ENCODE measurements around the gene MAOA. TPM values are rescaled to one million over a fixed set of nuclear protein-coding genes. Genes with fewer than 3 reads are reported as not detected.

MAOA gene
- total RNA-seq, 2 donors from 2014 or later, result 111 to 174 TPM

GRCh38 chrX:43753637-43754036, 97.5 kb downstream of the MAOA start:
- H3K27ac ChIP-seq, result no peak overlapping the region
- TF ChIP-seq CTCF (IDR thresholded peaks at IDR 0.05), result no peak
- peaks cover 0 to 6% of the 10 kb centered on the region in 2 donors for H3K9me3 ChIP-seq
- H3K27me3 ChIP-seq, result no peaks in the 10 kb centered on the region
- H3K4me1 ChIP-seq, result no peaks in the 10 kb centered on the region
- H3K4me3 ChIP-seq, result no peak overlapping the region
- no peak for DNase-seq (ENCODE audit: low spot score)
- no peaks in the 10 kb centered on the region for H3K36me3 ChIP-seq

GRCh38 chrX:43756076-43756475, 100.0 kb downstream of the MAOA start:
- no peaks in the 10 kb centered on the region for H3K36me3 ChIP-seq
- H3K27me3 ChIP-seq, result no peaks in the 10 kb centered on the region
- no peak for DNase-seq (ENCODE audit: low spot score)
- no peak for TF ChIP-seq CTCF (IDR thresholded peaks at IDR 0.05)
- no peaks in the 10 kb centered on the region for H3K4me1 ChIP-seq
- H3K4me3 ChIP-seq, result no peak overlapping the region
- H3K9me3 ChIP-seq, result peaks cover 0 to 6% of the 10 kb centered on the region in 2 donors
- H3K27ac ChIP-seq, result no peak overlapping the region

GRCh38 chrX:43758044-43758443, 101.9 kb downstream of the MAOA start:
- Histone ChIP-seq H3K4me1 (no peaks in the 10 kb centered on the region), H3K36me3 (no peaks in the 10 kb centered on the region), H3K27ac (no peak overlapping the region), H3K27me3 (no peaks in the 10 kb centered on the region), H3K9me3 (no peaks in the 10 kb centered on the region), H3K4me3 (no peak overlapping the region)
- DNase-seq (ENCODE audit: low spot score), result no peak
- no peak for TF ChIP-seq CTCF (IDR thresholded peaks at IDR 0.05)

- no peaks in the 10 kb centered on the region for H3K36me3 ChIP-seq
- peaks cover 0 to 2% of the 10 kb centered on the region in 2 donors for H3K27me3 ChIP-seq
- TF ChIP-seq CTCF (IDR thresholded peaks at IDR 0.05), result no peak
- no peaks in the 10 kb centered on the region for H3K4me1 ChIP-seq
- DNase-seq (ENCODE audit: low spot score), result no peak
- no peak overlapping the region for H3K4me3 ChIP-seq
- H3K27ac ChIP-seq, result no peak overlapping the region
- H3K9me3 ChIP-seq, result peaks cover 0 to 4% of the 10 kb centered on the region in 2 donors
These were observed 130.0 kb downstream of the MAOA start for GRCh38 chrX:43785930-43786591.

Other genes starting within 250 kb of the MAOA start
- gene MAOB, start 226.2 kb downstream of the MAOA start, total RNA-seq, result 10 to 100 TPM; 21.0 to 64.3 TPM

Data from right atrium auricular region (tissue), 2 donors.